Ascending aorta (tissue), 2 donors: ENCODE data around the gene LLGL2. TPM values are rescaled to one million over a fixed set of nuclear protein-coding genes. Genes with fewer than 3 reads are reported as not detected.
A peak's percentile ranks its signal among the peaks of the same experiment; 100 is the strongest.

Source experiments
- DNase-seq, 2 donors: peaks; one replicate each; pipeline ENCODE4 v3.0.0-alpha.2; 2019; ENCODE audit warnings: low spot score in 2 of 2
- H3K27ac ChIP-seq, 2 donors: fragments of 200-600 bp; sonication (generic); one replicate each; pipeline ENCODE4 v1.5.1; 2016 to 2017; ENCODE audit warnings: mild to moderate bottlenecking in 1 of 2
- H3K27me3 ChIP-seq: fragments of 200-600 bp; sonication (generic); one replicate; pipeline ENCODE4 v1.5.1; 2017
- H3K36me3 ChIP-seq, 2 donors: fragments of 200-600 bp; sonication (generic); one replicate each; pipeline ENCODE4 v1.5.1; 2016
- H3K4me1 ChIP-seq, 2 donors: fragments of 200-600 bp; sonication (generic); one replicate each; pipeline ENCODE4 v1.5.1; 2016 to 2017; ENCODE audit warnings: mild to moderate bottlenecking in 1 of 2
- H3K4me3 ChIP-seq, 2 donors: fragments of 200-600 bp; sonication (generic); one replicate each; pipeline ENCODE4 v1.5.1; 2016 to 2017; ENCODE audit warnings: mild to moderate bottlenecking in 1 of 2
- H3K9me3 ChIP-seq, 2 donors: fragments of 200-600 bp; sonication (generic); one replicate each; pipeline ENCODE4 v1.5.1; 2016
- intact Hi-C: fragments of 100-400 bp; cut with DNase I; formaldehyde crosslinking; loops from one replicate; pipeline ENCODE4 v1.15.1; 2023
- total RNA-seq: library from RNA; depleted of rRNA; stranded (reverse); fragments of >200 nt; gene quantifications from one replicate; pipeline ENCODE4 v1.1.0, GENCODE V29; 2016
- TF ChIP-seq, protein P1 (sequence below), 3 experiments: fragments of 200-600 bp in 2 of 3; fragments of 450-650 bp in 1 of 3; sonication (generic) in 2 of 3; IDR thresholded peaks; one replicate each; pipeline ENCODE4 v1.5.1; 2016 to 2019; ENCODE audit warnings: antibody characterized with exemption in 3 of 3, mild to moderate bottlenecking in 1 of 3, moderate library complexity in 1 of 3

Gene LLGL2
- total RNA-seq, 1 donor from 2014 or later, result 41.8 TPM

DNA sequence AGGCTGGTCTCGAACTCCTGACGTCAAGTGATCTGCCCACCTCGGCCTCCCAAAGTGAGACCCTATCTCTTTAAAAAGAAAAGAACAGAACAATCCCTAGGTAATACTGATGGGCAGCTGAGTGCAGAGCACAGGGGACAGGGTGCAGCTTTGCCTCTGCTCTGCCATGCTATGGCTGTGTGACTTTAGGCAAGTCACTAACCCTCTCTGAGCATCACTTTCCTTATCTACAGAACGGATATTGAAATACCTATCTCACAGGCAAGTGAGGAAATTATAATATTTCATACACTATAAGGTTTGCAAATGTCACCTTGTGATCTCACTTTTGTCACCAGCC lies 14.3 kb upstream of the LLGL2 start:
- Histone ChIP-seq H3K27me3 (no peaks in the 10 kb centered on the region), H3K9me3 (no peaks in the 10 kb centered on the region), H3K4me3 (peak overlapping the region in 1 of 2 donors; percentile 78), H3K36me3 (peaks cover 9 to 15% of the 10 kb centered on the region in 2 donors), H3K27ac (peak overlapping the region; percentile 74 to 78), H3K4me1 (peaks cover 20 to 50% of the 10 kb centered on the region in 2 donors)
- intact Hi-C loops, result loop anchor here (10.0 kb wide), 1 partner anchor 476 kb away; no protein-coding TSS in a partner anchor
- DNase-seq, result no peak
- TF ChIP-seq, protein P1, sequence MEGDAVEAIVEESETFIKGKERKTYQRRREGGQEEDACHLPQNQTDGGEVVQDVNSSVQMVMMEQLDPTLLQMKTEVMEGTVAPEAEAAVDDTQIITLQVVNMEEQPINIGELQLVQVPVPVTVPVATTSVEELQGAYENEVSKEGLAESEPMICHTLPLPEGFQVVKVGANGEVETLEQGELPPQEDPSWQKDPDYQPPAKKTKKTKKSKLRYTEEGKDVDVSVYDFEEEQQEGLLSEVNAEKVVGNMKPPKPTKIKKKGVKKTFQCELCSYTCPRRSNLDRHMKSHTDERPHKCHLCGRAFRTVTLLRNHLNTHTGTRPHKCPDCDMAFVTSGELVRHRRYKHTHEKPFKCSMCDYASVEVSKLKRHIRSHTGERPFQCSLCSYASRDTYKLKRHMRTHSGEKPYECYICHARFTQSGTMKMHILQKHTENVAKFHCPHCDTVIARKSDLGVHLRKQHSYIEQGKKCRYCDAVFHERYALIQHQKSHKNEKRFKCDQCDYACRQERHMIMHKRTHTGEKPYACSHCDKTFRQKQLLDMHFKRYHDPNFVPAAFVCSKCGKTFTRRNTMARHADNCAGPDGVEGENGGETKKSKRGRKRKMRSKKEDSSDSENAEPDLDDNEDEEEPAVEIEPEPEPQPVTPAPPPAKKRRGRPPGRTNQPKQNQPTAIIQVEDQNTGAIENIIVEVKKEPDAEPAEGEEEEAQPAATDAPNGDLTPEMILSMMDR (IDR thresholded peaks at IDR 0.05), result no peak

DNA sequence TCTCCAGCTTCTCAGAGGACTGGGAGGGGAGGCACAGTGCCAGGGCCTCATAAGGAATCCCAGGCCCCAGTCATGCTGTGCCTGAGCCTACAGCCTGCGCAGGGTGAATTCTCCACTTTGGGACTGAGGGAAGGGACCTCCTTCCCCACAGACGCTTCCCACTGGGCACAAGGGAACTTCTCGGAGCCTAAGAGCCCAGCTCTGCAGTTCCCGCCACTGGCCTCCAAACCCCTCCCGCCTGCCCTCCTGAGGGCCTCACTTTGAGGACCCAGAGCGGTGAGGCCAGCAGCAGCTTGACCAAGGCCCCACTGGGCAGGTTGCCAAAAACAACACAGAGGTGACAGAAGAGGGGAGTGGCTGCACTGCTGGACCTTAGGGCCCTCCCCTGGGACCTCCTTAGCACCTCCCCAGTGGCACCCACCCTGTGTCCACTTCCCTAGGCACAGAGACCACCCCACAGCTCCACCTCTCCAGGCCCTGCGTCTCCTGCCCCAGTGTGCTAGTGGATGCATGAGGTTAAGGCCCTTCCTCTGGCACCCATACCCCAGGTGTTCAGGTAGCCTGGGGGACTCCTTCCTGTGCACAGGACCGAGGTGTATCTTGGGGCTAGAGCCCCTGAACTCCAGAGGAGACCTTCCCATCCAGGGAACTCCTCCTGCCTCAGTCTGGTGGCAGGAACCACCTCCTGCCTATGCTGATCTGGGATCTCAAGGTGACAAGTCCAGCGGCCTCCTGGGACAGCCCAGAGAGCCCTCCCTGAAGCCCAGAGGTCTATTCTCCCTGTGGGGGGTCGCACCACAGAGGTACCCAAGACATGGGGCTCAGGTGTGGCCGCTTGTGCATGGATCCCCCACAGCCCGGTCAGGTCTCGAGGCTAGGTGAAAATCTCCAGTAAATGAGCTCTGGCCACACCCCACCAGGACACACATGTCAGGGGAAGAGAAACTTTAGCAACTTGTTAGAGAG lies 13.6 kb upstream of the LLGL2 start:
- TF ChIP-seq, protein P1 (IDR thresholded peaks at IDR 0.05), result no peak
- Histone ChIP-seq H3K27me3 (no peaks in the 10 kb centered on the region), H3K4me1 (peaks cover 20 to 52% of the 10 kb centered on the region in 2 donors), H3K9me3 (no peaks in the 10 kb centered on the region), H3K36me3 (peaks cover 2 to 9% of the 10 kb centered on the region in 2 donors), H3K4me3 (peak overlapping the region in 1 of 2 donors; percentile 78), H3K27ac (peak overlapping the region; percentile 54 to 74)
- intact Hi-C loops, result loop anchor here (10.0 kb wide), 1 partner anchor 477 kb away; no protein-coding TSS in a partner anchor
- no peak for DNase-seq

DNA sequence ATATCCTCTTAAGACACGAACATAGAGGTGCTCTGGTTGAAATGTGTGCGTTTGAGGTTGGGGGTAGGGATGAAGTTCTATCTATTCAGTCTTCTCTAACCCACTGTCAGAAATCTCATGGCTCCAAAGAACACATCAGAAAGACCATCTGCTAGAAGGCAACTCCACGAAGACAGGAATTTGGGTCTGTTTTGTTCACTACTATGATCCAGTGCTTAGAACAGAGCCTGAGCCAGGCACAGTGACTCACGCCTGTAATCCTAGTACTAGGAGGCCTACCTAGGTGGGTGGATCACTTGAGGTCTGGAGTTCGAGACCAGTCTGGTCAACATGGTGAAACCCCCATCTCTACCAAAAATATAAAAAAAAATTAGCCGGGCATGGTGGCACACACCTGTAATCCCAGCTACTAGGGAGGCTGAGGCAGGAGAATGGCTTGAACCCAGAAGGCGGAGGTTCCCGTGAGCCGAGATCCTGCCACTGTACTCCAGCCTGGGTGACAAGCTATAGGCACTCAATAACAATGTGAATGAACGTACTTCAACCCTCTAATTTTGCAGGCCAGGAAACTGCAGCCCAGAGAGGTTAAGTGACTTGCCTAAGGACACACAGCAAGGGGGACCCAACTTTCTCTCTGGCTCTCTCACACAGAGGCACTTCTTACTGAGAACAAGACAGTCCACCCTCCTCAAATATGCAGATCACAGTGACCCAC lies 12.4 kb upstream of the LLGL2 start:
- Histone ChIP-seq H3K4me1 (peaks cover 25 to 60% of the 10 kb centered on the region in 2 donors), H3K4me3 (peak overlapping the region; percentile 78 to 82)
- intact Hi-C loops, result loop anchor here (10.0 kb wide), 1 partner anchor 478 kb away; no protein-coding TSS in a partner anchor

DNA sequence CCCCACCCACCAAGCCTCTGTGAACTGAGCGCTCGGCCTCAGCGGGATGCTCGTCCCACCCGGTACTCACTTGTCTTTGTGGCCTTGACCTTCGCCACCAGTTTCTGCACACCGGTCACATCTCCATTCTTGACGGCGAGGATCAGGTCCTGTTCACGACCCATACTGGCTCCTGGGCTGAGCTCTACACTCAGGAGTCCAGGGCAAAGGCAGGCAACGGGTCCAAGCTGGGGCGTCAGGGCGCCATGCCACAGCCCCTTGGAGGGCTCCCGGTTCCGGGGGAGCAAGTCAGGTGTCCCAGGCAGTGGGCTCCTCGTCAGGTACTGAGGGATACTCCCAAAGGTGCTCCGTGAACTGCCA lies 11.9 kb upstream of the LLGL2 start:
- Histone ChIP-seq H3K9me3 (no peaks in the 10 kb centered on the region), H3K27me3 (no peaks in the 10 kb centered on the region), H3K36me3 (no peaks in the 10 kb centered on the region), H3K27ac (peak overlapping the region; percentile 74 to 88), H3K4me3 (peak overlapping the region; percentile 78 to 82), H3K4me1 (peaks cover 25 to 59% of the 10 kb centered on the region in 2 donors)
- DNase-seq, result no peak
- TF ChIP-seq, protein P1 (IDR thresholded peaks at IDR 0.05), result no peak
- intact Hi-C loops, result loop anchor here (10.0 kb wide), 1 partner anchor 479 kb away; no protein-coding TSS in a partner anchor

More for the DNA sequence above, 12.4 kb upstream of the LLGL2 start:
- TF ChIP-seq, protein P1 (IDR thresholded peaks at IDR 0.05), result no peak
- no peaks in the 10 kb centered on the region for H3K36me3 ChIP-seq
- peak overlapping the region; percentile 54 to 74 for H3K27ac ChIP-seq
- no peaks in the 10 kb centered on the region for H3K27me3 ChIP-seq
- DNase-seq, result no peak
- H3K9me3 ChIP-seq, result no peaks in the 10 kb centered on the region

DNA sequence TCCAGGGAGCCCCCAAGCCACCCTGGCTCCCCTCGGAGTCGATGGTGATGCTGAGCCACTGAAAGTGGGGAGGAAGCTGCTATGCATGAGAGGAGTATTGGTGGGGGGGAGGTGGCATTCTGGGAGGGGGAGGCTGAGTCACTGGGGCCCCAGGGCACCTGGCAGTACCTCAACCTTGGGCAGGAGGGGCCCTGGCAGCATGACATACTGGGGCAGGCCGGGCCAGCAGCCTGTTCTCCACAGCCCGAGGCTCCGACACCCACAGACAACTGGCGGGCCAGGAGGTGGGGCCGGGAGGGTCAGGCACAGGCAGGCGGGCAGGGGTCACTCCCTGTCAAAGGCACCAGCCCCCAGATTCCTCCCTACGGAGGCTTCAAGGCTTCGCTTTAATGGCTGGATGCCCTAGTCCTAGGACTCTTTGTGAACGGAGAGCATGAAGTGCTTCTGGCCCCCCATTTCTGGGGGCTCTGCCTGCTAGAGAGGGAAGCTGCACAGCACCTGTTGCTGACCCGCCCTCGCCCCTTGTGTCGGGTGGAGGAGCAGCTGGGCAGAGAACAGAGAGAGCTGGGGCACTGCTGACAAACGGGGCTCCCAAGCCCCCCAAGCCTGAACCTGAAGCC lies 11.1 kb upstream of the LLGL2 start:
- Histone ChIP-seq H3K27ac (peak overlapping the region; percentile 74 to 88), H3K27me3 (no peaks in the 10 kb centered on the region), H3K36me3 (no peaks in the 10 kb centered on the region), H3K4me3 (peak overlapping the region; percentile 78 to 82), H3K4me1 (peaks cover 25 to 53% of the 10 kb centered on the region in 2 donors), H3K9me3 (no peaks in the 10 kb centered on the region)
- intact Hi-C loops, result loop anchor here (2.0 to 10.0 kb wide), 3 partner anchors 58 to 480 kb away; partner anchors contain the start of gene TMEM94
- no peak for DNase-seq
- TF ChIP-seq, protein P1 (IDR thresholded peaks at IDR 0.05), result no peak
